SK-N-SH (cell line): ENCODE data around the gene KANK4. TPM values are rescaled to one million over a fixed set of nuclear protein-coding genes. Genes with fewer than 3 reads are reported as not detected.

Experiments used
- CTCF ChIA-PET: fragments of 300-600, 350-600 bp; formaldehyde crosslinking; extraction: SDS; loops from one replicate; lab custom pipeline; 2021; lab: Yijun Ruan, JAX
- POLR2A ChIA-PET: fragments of 350-600 bp; sonication (Branson Sonifier 250); formaldehyde crosslinking; extraction: SDS; loops from one replicate; lab custom pipeline; 2020; ENCODE audit warnings: antibody characterized with exemption, inconsistent platforms; lab: Yijun Ruan, JAX
- DNase-seq: peaks from one replicate; pipeline ENCODE4 v3.0.0; 2012
- H2AFZ ChIP-seq: fragments of 200-600 bp; sonication (generic); 2 replicates; pipeline ENCODE4 v1.8.1; 2016; ENCODE audit warnings: antibody characterized with exemption, mild to moderate bottlenecking, low read depth
- H3F3A ChIP-seq: fragments of 200-600 bp; sonication (generic); replicated peaks from 2 replicates; pipeline ENCODE3; 2016; ENCODE audit warnings: antibody characterized with exemption, mild to moderate bottlenecking; ENCODE audit not compliant: insufficient read depth
- H3K27ac ChIP-seq, 2 experiments: fragments of 200-500 bp in 1 of 2; fragments of 200-600 bp in 1 of 2; sonication (Bioruptor generic) in 1 of 2; sonication (generic), shearing (Covaris generic) in 1 of 2; 2 replicates each; pipeline versions ENCODE4 v1.5.1 to v1.6.1; 2014 to 2016; ENCODE audit warnings: low read depth in 2 of 2, inconsistent platforms in 1 of 2, low read length in 1 of 2, mild to moderate bottlenecking in 1 of 2, mixed read lengths in 1 of 2
- H3K27me3 ChIP-seq: fragments of 200-600 bp; sonication (generic), shearing (Covaris generic); 2 replicates; pipeline ENCODE4 v1.6.1; 2016; ENCODE audit warnings: mixed run types; ENCODE audit not compliant: insufficient read depth
- H3K36me3 ChIP-seq, 2 experiments: fragments of 200-500 bp in 1 of 2; fragments of 200-600 bp in 1 of 2; sonication (Bioruptor generic) in 1 of 2; sonication (generic) in 1 of 2; replicated peaks in 1 of 2; 2 replicates each; pipeline versions ENCODE3 to v1.5.1; 2014 to 2016; ENCODE audit warnings: low read length in 1 of 2, mild to moderate bottlenecking in 1 of 2; ENCODE audit not compliant: insufficient read depth in 2 of 2, control insufficient read depth in 1 of 2
- H3K4me1 ChIP-seq, 2 experiments: fragments of 200-500 bp in 1 of 2; fragments of 200-600 bp in 1 of 2; sonication (Bioruptor generic) in 1 of 2; sonication (generic), shearing (Covaris generic) in 1 of 2; 2 replicates each; pipeline versions ENCODE4 v1.5.1 to v1.6.1; 2014 to 2016; ENCODE audit warnings: low read depth in 1 of 2, low read length in 1 of 2, mixed run types in 1 of 2; ENCODE audit not compliant: insufficient read depth in 2 of 2, control insufficient read depth in 1 of 2
- H3K4me2 ChIP-seq: fragments of 200-600 bp; sonication (generic), shearing (Covaris generic); 2 replicates; pipeline ENCODE4 v1.6.1; 2017; ENCODE audit warnings: mixed run types
- H3K4me3 ChIP-seq, 2 experiments: fragments of 200-500 bp in 1 of 2; fragments of 200-600 bp in 1 of 2; sonication (Bioruptor generic) in 1 of 2; sonication (generic), shearing (Covaris generic) in 1 of 2; 2 replicates each; pipeline versions ENCODE4 v1.5.1 to v1.8.1; 2014 to 2016; ENCODE audit warnings: low read depth in 2 of 2, inconsistent platforms in 1 of 2, low read length in 1 of 2, mild to moderate bottlenecking in 1 of 2, mixed read lengths in 1 of 2, moderate library complexity in 1 of 2
- H3K79me2 ChIP-seq: fragments of 200-600 bp; sonication (generic); 2 replicates; pipeline ENCODE4 v1.8.1; 2017; ENCODE audit warnings: mild to moderate bottlenecking; ENCODE audit not compliant: insufficient read depth
- H3K9ac ChIP-seq: fragments of 200-600 bp; sonication (generic); 2 replicates; pipeline ENCODE4 v1.6.1; 2017; ENCODE audit warnings: mixed run types
- H3K9me2 ChIP-seq: fragments of 200-600 bp; sonication (generic); 2 replicates; pipeline ENCODE4 v1.6.1; 2017; ENCODE audit warnings: mixed run types
- H3K9me3 ChIP-seq: fragments of 200-600 bp; sonication (generic); 2 replicates; pipeline ENCODE4 v1.6.1; 2017; ENCODE audit warnings: mixed run types, mild to moderate bottlenecking, moderate library complexity
- H4K20me1 ChIP-seq: fragments of 200-600 bp; sonication (generic); 2 replicates; pipeline ENCODE4 v1.6.1; 2017; ENCODE audit warnings: mild to moderate bottlenecking, mixed run types; ENCODE audit not compliant: insufficient read depth
- ELF1 ChIP-seq: IDR thresholded peaks from 2 replicates; pipeline ENCODE4 v1.4.0; 2012
- EP300 ChIP-seq, 2 experiments: IDR thresholded peaks; 2 replicates each; pipeline versions ENCODE4 v1.4.0 to v1.6.1; 2012; ENCODE audit warnings: borderline replicate concordance in 1 of 2, low read depth in 1 of 2, low read length in 1 of 2
- FOXJ3 ChIP-seq: sonication (generic); formaldehyde crosslinking; IDR thresholded peaks from 2 replicates; pipeline ENCODE4 v1.5.1; 2020; ENCODE audit warnings: mild to moderate bottlenecking, missing genetic modification reagents
- FOXM1 ChIP-seq: IDR thresholded peaks from 2 replicates; pipeline ENCODE4 v1.4.0; 2012; ENCODE audit warnings: low read depth, mild to moderate bottlenecking
- MAX ChIP-seq: IDR thresholded peaks from 2 replicates; pipeline ENCODE4 v1.4.0; 2012; ENCODE audit warnings: low read depth
- MXI1 ChIP-seq: IDR thresholded peaks from 2 replicates; pipeline ENCODE4 v1.6.1; 2012; ENCODE audit warnings: mild to moderate bottlenecking, low read depth, low read length, improper control_type of control experiment
- PBX3 ChIP-seq: IDR thresholded peaks from 2 replicates; pipeline ENCODE4; 2012
- RAD21 ChIP-seq: IDR thresholded peaks from 2 replicates; pipeline ENCODE4 v1.6.1; 2012; ENCODE audit warnings: mild to moderate bottlenecking, low read length
- RCOR1 ChIP-seq: fragments of 150-350 bp; IDR thresholded peaks from 2 replicates; pipeline ENCODE4 v1.6.1; 2017; ENCODE audit warnings: antibody characterized with exemption, low read length
- REST ChIP-seq: IDR thresholded peaks from 2 replicates; pipeline ENCODE4 v1.6.1; 2012; ENCODE audit warnings: mild to moderate bottlenecking, low read depth, low read length, moderate library complexity
- RXRA ChIP-seq: IDR thresholded peaks from 2 replicates; pipeline ENCODE4 v1.4.0; 2012; ENCODE audit warnings: low read depth, mild to moderate bottlenecking, borderline replicate concordance
- TAF1 ChIP-seq: IDR thresholded peaks from 2 replicates; pipeline ENCODE4 v1.6.1; 2012; ENCODE audit warnings: low read depth, mild to moderate bottlenecking, low read length, moderate library complexity, borderline replicate concordance
- TCF12 ChIP-seq: IDR thresholded peaks from 2 replicates; pipeline ENCODE4 v1.4.0; 2012
- USF1 ChIP-seq: IDR thresholded peaks from 2 replicates; pipeline ENCODE4 v1.4.0; 2012; ENCODE audit warnings: low read depth, borderline replicate concordance
- YY1 ChIP-seq: IDR thresholded peaks from 2 replicates; pipeline ENCODE4 v1.4.0; 2012; ENCODE audit warnings: low read depth, mild to moderate bottlenecking
- ZBTB33 ChIP-seq: IDR thresholded peaks from 2 replicates; pipeline ENCODE4 v1.4.0; 2012; ENCODE audit warnings: low read depth, borderline replicate concordance
- WGBS: methylation state at CpG from one replicate; pipeline ENCODE4 v1.1.6; 2017; ENCODE audit warnings: low lambda C conversion rate; 5-methylcytosine and 5-hydroxymethylcytosine counted together
- polyA plus RNA-seq, 3 experiments: library from polyadenylated mRNA; depleted of rRNA; stranded (reverse); fragments of >200 nt; gene quantifications; 2 replicates each; pipeline ENCODE4 v1.2.3, GENCODE V29; 2012
- TF ChIP-seq, protein P1 (sequence below): fragments of 200-600 bp; sonication (generic); IDR thresholded peaks from 2 replicates; pipeline ENCODE4 v1.6.1; 2017; ENCODE audit warnings: antibody characterized with exemption, mild to moderate bottlenecking, moderate library complexity
- TF ChIP-seq, protein P2 (sequence below): fragments of 150-350 bp; IDR thresholded peaks from 2 replicates; pipeline ENCODE4 v1.6.1; 2017; ENCODE audit warnings: antibody characterized with exemption, low read length, low read depth, borderline replicate concordance

Gene KANK4
- polyA plus RNA-seq, 1 of the 3 experiments (the other 2 are of a cell fraction), result not detected

- Histone ChIP-seq H3K36me3 (no peaks in the 10 kb centered on the region), H3K27me3 (no peaks in the 10 kb centered on the region), H3K9me2 (no peaks in the 10 kb centered on the region), H3K79me2 (no peaks in the 10 kb centered on the region), H3K9me3 (no peaks in the 10 kb centered on the region), H3K9ac (no peak overlapping the region), H3K4me2 (no peak overlapping the region), H3F3A (no peaks in the 10 kb centered on the region), H4K20me1 (no peaks in the 10 kb centered on the region), H3K4me3 (no peak overlapping the region), H3K4me1 (peaks cover 0 to 8% of the 10 kb centered on the region in 2 experiments; a peak in 1 of 4 replicates), H2AFZ (no peak overlapping the region), H3K27ac (no peak overlapping the region)
- ChIA-PET POLR2A (no interaction called here), CTCF (no interaction called here)
- 83% methylated on average over 8 of the region's 8 CpGs for WGBS
- TF ChIP-seq TAF1, result no peak
- TF ChIP-seq REST, result no peak
- TF ChIP-seq TCF12, result no peak
- no peak for TF ChIP-seq YY1
- no peak for TF ChIP-seq MXI1
- TF ChIP-seq, protein P1, sequence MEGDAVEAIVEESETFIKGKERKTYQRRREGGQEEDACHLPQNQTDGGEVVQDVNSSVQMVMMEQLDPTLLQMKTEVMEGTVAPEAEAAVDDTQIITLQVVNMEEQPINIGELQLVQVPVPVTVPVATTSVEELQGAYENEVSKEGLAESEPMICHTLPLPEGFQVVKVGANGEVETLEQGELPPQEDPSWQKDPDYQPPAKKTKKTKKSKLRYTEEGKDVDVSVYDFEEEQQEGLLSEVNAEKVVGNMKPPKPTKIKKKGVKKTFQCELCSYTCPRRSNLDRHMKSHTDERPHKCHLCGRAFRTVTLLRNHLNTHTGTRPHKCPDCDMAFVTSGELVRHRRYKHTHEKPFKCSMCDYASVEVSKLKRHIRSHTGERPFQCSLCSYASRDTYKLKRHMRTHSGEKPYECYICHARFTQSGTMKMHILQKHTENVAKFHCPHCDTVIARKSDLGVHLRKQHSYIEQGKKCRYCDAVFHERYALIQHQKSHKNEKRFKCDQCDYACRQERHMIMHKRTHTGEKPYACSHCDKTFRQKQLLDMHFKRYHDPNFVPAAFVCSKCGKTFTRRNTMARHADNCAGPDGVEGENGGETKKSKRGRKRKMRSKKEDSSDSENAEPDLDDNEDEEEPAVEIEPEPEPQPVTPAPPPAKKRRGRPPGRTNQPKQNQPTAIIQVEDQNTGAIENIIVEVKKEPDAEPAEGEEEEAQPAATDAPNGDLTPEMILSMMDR, result no peak
- TF ChIP-seq ZBTB33, result no peak
- TF ChIP-seq RXRA, result no peak
- TF ChIP-seq ELF1, result no peak
- TF ChIP-seq RCOR1, result no peak
- TF ChIP-seq EP300 (IDR thresholded peaks at IDR 0.05; ENCODE audit: borderline replicate concordance in 1 of 2, low read depth in 1 of 2, low read length in 1 of 2), result no peak
- no peak for TF ChIP-seq PBX3
- TF ChIP-seq FOXJ3 (CRISPR knock-in tag), result no peak
- TF ChIP-seq, protein P2, sequence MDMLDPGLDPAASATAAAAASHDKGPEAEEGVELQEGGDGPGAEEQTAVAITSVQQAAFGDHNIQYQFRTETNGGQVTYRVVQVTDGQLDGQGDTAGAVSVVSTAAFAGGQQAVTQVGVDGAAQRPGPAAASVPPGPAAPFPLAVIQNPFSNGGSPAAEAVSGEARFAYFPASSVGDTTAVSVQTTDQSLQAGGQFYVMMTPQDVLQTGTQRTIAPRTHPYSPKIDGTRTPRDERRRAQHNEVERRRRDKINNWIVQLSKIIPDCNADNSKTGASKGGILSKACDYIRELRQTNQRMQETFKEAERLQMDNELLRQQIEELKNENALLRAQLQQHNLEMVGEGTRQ, result no peak
- TF ChIP-seq MAX, result no peak
- no peak for TF ChIP-seq FOXM1
- no peak for TF ChIP-seq USF1
- no peak for TF ChIP-seq RAD21
- DNase-seq, result no peak
Measured at GRCh38 chr1:62237950-62238374, 81.3 kb downstream of the KANK4 start.
